Measurements from ENCODE around the gene SMARCA2. TPM values are rescaled to one million over a fixed set of nuclear protein-coding genes. Genes with fewer than 3 reads are reported as not detected.

SMARCA2 gene
- total RNA-seq, 1 experiment from 2014 or later: 20.8 TPM

- in situ Hi-C loops (cut with HindIII; ENCODE audit: low pct_unique_long_range_greater_than_20kb, low sequenced_read_pairs): no loop called here
- peak; percentile 31 for DNase-seq (ENCODE audit: low read depth)
These were observed 51.4 kb downstream of the SMARCA2 start for GRCh38 chr9:2066312-2067273.

GRCh38 chr9:2072752-2073405 is 57.7 kb downstream of the SMARCA2 start:
- no peak for DNase-seq (ENCODE audit: low read depth)
- in situ Hi-C loops (cut with HindIII; ENCODE audit: low pct_unique_long_range_greater_than_20kb, low sequenced_read_pairs): no loop called here

GRCh38 chr9:2082772-2083171 is 67.6 kb downstream of the SMARCA2 start:
- in situ Hi-C loops (cut with HindIII; ENCODE audit: low pct_unique_long_range_greater_than_20kb, low sequenced_read_pairs): no loop called here
- DNase-seq (ENCODE audit: low read depth): no peak

- DNase-seq (ENCODE audit: low read depth): no peak
- in situ Hi-C loops (cut with HindIII; ENCODE audit: low pct_unique_long_range_greater_than_20kb, low sequenced_read_pairs): no loop called here
These were observed 68.3 kb downstream of the SMARCA2 start for GRCh38 chr9:2083479-2083878.

GRCh38 chr9:2085716-2086115 is 70.6 kb downstream of the SMARCA2 start:
- no peak for DNase-seq (ENCODE audit: low read depth)
- in situ Hi-C loops (cut with HindIII; ENCODE audit: low pct_unique_long_range_greater_than_20kb, low sequenced_read_pairs): no loop called here

GRCh38 chr9:2086116-2086515 is 71.0 kb downstream of the SMARCA2 start:
- in situ Hi-C loops (cut with HindIII; ENCODE audit: low pct_unique_long_range_greater_than_20kb, low sequenced_read_pairs): no loop called here
- no peak for DNase-seq (ENCODE audit: low read depth)

- no peak for DNase-seq (ENCODE audit: low read depth)
- in situ Hi-C loops (cut with HindIII; ENCODE audit: low pct_unique_long_range_greater_than_20kb, low sequenced_read_pairs): no loop called here
These were observed 71.8 kb downstream of the SMARCA2 start for GRCh38 chr9:2086971-2087370.

GRCh38 chr9:2087500-2088313 is 72.6 kb downstream of the SMARCA2 start:
- in situ Hi-C loops (cut with HindIII; ENCODE audit: low pct_unique_long_range_greater_than_20kb, low sequenced_read_pairs): no loop called here
- DNase-seq (ENCODE audit: low read depth): peak; percentile 5

- no peak for DNase-seq (ENCODE audit: low read depth)
- in situ Hi-C loops (cut with HindIII; ENCODE audit: low pct_unique_long_range_greater_than_20kb, low sequenced_read_pairs): no loop called here
These were observed 78.9 kb downstream of the SMARCA2 start for GRCh38 chr9:2093920-2094597.

GRCh38 chr9:2096376-2096970 is 81.3 kb downstream of the SMARCA2 start:
- in situ Hi-C loops (cut with HindIII; ENCODE audit: low pct_unique_long_range_greater_than_20kb, low sequenced_read_pairs): no loop called here
- DNase-seq (ENCODE audit: low read depth): no peak

- in situ Hi-C loops (cut with HindIII; ENCODE audit: low pct_unique_long_range_greater_than_20kb, low sequenced_read_pairs): no loop called here
- DNase-seq (ENCODE audit: low read depth): no peak
These were observed 91.5 kb downstream of the SMARCA2 start for GRCh38 chr9:2106666-2107065.

GRCh38 chr9:2107906-2108451 is 92.8 kb downstream of the SMARCA2 start:
- in situ Hi-C loops (cut with HindIII; ENCODE audit: low pct_unique_long_range_greater_than_20kb, low sequenced_read_pairs): no loop called here
- no peak for DNase-seq (ENCODE audit: low read depth)

- no peak for DNase-seq (ENCODE audit: low read depth)
- in situ Hi-C loops (cut with HindIII; ENCODE audit: low pct_unique_long_range_greater_than_20kb, low sequenced_read_pairs): no loop called here
These were observed 94.0 kb downstream of the SMARCA2 start for GRCh38 chr9:2109069-2109650.

GRCh38 chr9:2110036-2110435 is 94.9 kb downstream of the SMARCA2 start:
- DNase-seq (ENCODE audit: low read depth): no peak
- in situ Hi-C loops (cut with HindIII; ENCODE audit: low pct_unique_long_range_greater_than_20kb, low sequenced_read_pairs): no loop called here

- in situ Hi-C loops (cut with HindIII; ENCODE audit: low pct_unique_long_range_greater_than_20kb, low sequenced_read_pairs): no loop called here
- no peak for DNase-seq (ENCODE audit: low read depth)
These were observed 100.9 kb downstream of the SMARCA2 start for GRCh38 chr9:2116073-2116472.

GRCh38 chr9:2117527-2117926 is 102.4 kb downstream of the SMARCA2 start:
- DNase-seq (ENCODE audit: low read depth): no peak

GRCh38 chr9:2119566-2119965 is 104.4 kb downstream of the SMARCA2 start:
- DNase-seq (ENCODE audit: low read depth): no peak
- in situ Hi-C loops (cut with HindIII; ENCODE audit: low pct_unique_long_range_greater_than_20kb, low sequenced_read_pairs): no loop called here

More at GRCh38 chr9:2117527-2117926, 102.4 kb downstream of the SMARCA2 start:
- in situ Hi-C loops (cut with HindIII; ENCODE audit: low pct_unique_long_range_greater_than_20kb, low sequenced_read_pairs): no loop called here

Data from Caki2 (cell line).